Right cardiac atrium (tissue), 5 donors: ENCODE measurements around the gene ATP6AP1. TPM values are rescaled to one million over a fixed set of nuclear protein-coding genes. Genes with fewer than 3 reads are reported as not detected.
A peak's percentile ranks its signal among the peaks of the same experiment; 100 is the strongest.

Source experiments
- ATAC-seq, 2 donors: fragments of 200-7000 bp; cut with Tn5 transposase; one replicate each; pipeline versions ENCODE4 v1.8.0 to v1.9.1; 2020; ENCODE audit warnings: moderate library complexity in 2 of 2, mild to moderate bottlenecking in 1 of 2
- DNase-seq, 3 donors: peaks; one replicate each; pipeline ENCODE4 v3.0.0-alpha.2; 2020
- H3K27ac ChIP-seq: one replicate; pipeline ENCODE4 v1.5.1; 2013; ENCODE audit warnings: mild to moderate bottlenecking, low read length, control low read depth, moderate library complexity
- H3K27me3 ChIP-seq: one replicate; pipeline ENCODE4 v1.6.1; 2013; ENCODE audit not compliant: control insufficient read depth, insufficient read depth
- H3K4me1 ChIP-seq: one replicate; pipeline ENCODE4 v1.6.1; 2013; ENCODE audit warnings: low read length; ENCODE audit not compliant: control insufficient read depth, insufficient read depth
- H3K4me3 ChIP-seq: one replicate; pipeline ENCODE4 v1.5.1; 2013; ENCODE audit warnings: low read length, control low read depth
- H3K9me3 ChIP-seq: one replicate; pipeline ENCODE4 v1.6.1; 2013; ENCODE audit warnings: low read length; ENCODE audit not compliant: control insufficient read depth
- WGBS: extraction: QIAGEN DNeasy Blood & Tissue Kit; methylation state at CpG from one replicate; pipeline ENCODE4 v1.1.7; 2013; 5-methylcytosine and 5-hydroxymethylcytosine counted together
- intact Hi-C, 4 donors: fragments of 100-400 bp; cut with DNase I; formaldehyde crosslinking; loops; one replicate each; pipeline versions ENCODE4 v1.11.0 to v1.14.0; 2022 to 2023
- polyA plus RNA-seq: library from polyadenylated mRNA; stranded (reverse); fragments of 200-250 nt; gene quantifications from one replicate; pipeline ENCODE4 v1.2.3, GENCODE V29; 2013
- total RNA-seq, 4 donors: library from RNA; stranded (reverse); fragmentation: NEBNext Ultra II Directional; extraction: Animal tissue kit (Norgen Biotek cat#: 25700); gene quantifications; one replicate each; pipeline ENCODE4 v1.2.1, GENCODE V29; 2021
- donor health status: healthy with polysubstance abuse.
- donor health status: DM: no; HTN: yes; CAD: no.
- donor health status: DM: no; HTN: no; CAD: no.
- donor health status: DM: no; HTN: yes; CAD: no; lungs with severe emphysema.
- donor health status: DM: yes; HTN: yes; CAD: no.

Gene ATP6AP1
- total and polyA plus RNA-seq, 5 donors: 63.1 to 83.8 (median 74.0) TPM

DNA sequence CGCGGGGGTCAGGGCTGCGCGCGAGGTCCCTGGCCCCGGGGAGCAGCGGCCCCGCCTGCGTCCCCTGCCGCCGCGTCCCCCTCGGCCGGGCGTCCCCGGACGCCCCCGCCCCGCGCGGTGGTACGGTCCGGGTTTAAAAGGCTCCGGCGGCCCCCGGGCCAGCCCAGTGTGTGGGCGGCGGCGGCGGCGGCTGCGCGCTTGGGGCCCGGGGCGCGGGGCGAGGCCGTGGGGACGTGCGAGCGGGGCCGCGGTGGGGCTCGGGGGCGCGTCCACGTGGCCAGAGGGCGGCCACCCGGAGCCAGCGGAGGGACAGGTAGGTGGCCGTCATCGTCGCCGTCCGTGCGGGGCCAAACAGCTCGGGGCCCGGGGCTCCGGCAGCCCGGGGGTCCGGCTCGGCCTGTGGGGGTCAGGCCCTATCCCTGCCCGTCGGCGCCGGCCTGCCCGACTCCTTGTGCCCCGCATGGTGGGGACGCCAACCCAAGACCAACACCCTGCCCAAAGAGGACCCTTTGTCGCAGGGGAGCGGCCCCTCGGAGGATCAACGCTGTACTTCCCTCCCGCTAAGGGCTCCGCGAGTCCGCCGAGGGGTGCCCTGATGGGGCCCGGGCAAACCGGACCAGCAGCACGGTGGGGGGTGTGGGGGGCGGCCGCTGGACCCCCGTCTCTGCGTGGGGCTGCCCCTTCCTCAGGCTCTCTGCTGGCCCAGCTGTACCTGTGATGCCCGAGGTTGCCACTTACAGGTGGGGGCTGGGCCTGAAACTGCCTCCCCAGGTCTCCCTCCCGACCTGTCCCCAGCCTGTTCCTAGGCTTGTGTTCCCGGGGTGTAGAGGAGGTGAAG is 29.9 kb downstream of the ATP6AP1 start, which contains the start of gene PLXNA3:
Gene PLXNA3 (plus strand): TSS at position 166 of the 838 bp plus-strand sequence. CDS start 1,903 bp downstream, outside the sequence.
- Histone ChIP-seq H3K9me3 (no peaks in the 10 kb centered on the region), H3K4me1 (peaks cover 5% of the 10 kb centered on the region), H3K4me3 (peak within 1 kb of the TSS; percentile 83), H3K27ac (peak within 1 kb of the TSS; percentile 50), H3K27me3 (no peaks in the 10 kb centered on the region)
- intact Hi-C loops: no loop called here
- ATAC-seq (peak; percentile 54 to 67), DNase-seq (peak; percentile 55 to 86 (median 83))
- under 1% methylated on average over 67 of the region's 88 CpGs for WGBS

DNA sequence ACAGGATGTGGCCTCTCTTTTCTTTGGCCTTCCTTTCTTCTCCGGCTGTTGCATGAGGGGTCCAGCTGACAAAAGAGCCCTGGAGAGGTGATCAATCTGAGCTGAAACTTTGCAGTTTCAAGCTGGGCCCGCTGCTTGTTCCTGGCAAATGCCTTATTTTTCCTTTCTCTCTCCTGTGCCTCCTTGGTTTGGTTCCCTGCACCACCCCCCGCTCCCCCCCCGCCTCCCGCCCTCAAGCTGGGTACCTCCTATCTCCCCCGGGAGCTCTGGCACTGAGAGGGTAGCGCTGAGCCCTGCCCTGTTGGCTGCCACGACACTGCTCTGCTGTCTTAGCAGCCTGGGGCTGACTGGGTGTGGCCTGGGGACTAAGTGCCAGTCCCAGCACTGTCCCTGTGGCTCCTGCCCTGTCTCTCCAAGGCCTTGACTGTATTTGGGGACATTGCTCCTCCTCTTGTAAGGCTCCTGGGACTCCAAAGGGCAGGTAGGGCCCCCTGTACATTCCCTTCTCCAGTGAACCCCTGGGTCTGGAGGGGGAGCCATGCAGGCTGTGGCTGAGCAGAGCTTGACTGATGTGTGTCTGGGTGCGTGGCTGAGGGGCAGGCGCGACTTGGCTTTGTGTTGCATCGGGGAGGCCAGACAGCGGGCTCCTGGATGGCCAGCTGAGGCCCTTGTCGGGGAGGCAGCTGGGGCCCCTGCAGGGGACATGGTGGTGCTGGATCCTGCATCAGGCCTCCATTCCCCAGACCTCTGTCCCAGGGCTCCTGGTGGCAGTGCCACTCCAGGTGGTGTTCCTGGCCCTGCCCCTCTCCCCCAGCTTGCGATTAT is 30.7 kb downstream of the ATP6AP1 start:
- Histone ChIP-seq H3K4me3 (peak overlapping the region; percentile 83), H3K4me1 (peaks cover 5% of the 10 kb centered on the region), H3K27me3 (no peaks in the 10 kb centered on the region), H3K9me3 (no peaks in the 10 kb centered on the region), H3K27ac (no peak overlapping the region)
- DNase-seq (peak; percentile 57 to 76 (median 73)), ATAC-seq (peak; percentile 63 to 82)
- intact Hi-C loops: no loop called here
- WGBS: 31% methylated on average over 15 of the region's 15 CpGs

DNA sequence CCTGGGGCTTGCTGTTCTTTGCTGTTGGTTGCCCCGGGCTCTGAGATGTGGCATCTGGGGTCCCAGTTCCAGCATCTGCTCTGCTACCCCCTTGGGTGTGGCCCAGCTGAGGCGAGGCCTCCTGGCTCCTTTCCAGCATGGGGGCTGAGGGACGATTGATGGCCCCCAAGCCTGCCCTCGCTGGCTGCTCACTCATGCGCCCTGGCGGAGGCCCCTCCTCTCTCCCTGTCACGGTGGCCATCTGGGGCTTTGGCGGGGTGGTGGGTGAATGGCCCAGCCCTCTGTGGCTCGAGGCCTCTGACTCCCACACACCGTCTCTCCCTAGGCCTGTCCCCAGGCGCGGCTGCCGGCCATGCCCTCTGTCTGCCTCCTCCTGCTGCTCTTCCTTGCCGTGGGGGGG is 31.4 kb downstream of the ATP6AP1 start:
- Histone ChIP-seq H3K27ac (no peak overlapping the region), H3K27me3 (no peaks in the 10 kb centered on the region), H3K4me3 (no peak overlapping the region), H3K9me3 (no peaks in the 10 kb centered on the region), H3K4me1 (peaks cover 5% of the 10 kb centered on the region)
- DNase-seq: peak in 2 of 3 donors; percentile 47 to 70
- intact Hi-C loops: no loop called here
- ATAC-seq: peak; percentile 15 to 23
- 49% methylated on average over 14 of the region's 14 CpGs for WGBS

DNA sequence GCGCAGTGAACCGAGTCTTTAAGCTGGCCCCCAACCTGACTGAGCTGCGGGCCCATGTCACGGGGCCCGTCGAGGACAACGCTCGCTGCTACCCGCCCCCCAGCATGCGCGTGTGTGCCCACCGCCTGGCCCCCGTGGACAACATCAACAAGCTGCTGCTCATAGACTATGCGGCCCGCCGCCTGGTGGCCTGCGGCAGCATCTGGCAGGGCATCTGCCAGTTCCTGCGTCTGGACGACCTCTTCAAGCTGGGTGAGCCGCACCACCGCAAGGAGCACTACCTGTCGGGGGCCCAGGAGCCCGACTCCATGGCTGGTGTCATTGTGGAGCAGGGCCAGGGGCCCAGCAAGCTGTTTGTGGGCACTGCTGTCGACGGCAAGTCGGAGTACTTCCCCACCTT is 31.8 kb downstream of the ATP6AP1 start:
- H3K27ac ChIP-seq: no peak overlapping the region
- H3K4me1 ChIP-seq: peaks cover 5% of the 10 kb centered on the region
- 83% methylated on average over 26 of the region's 26 CpGs for WGBS
- DNase-seq (peak in 2 of 3 donors; percentile 57 to 58), ATAC-seq (no peak)
- intact Hi-C loops: no loop called here
- H3K4me3 ChIP-seq: no peak overlapping the region
- no peaks in the 10 kb centered on the region for H3K9me3 ChIP-seq
- no peaks in the 10 kb centered on the region for H3K27me3 ChIP-seq

DNA sequence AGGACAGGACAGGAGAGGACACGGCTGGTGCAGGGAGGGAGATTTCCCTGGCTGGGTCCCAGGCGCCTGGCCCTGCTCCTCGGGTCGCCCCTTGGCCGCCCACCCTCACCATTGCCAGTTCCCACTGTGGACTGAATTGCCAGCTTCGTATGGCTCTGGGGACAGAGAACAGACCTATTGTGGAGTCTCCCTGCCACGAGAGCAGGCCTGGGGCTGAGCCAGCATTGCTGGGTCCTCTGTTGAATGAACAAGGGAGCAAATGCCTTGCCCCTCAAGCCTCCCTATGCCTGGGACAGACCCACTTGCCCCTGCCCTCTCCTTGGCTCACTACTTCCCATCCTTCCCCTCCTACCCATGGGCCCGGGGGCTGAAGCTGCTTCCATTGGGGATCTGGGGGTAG is 33.9 kb downstream of the ATP6AP1 start:
- DNase-seq (peak in 2 of 3 donors; percentile 13 to 40), ATAC-seq (no peak)
- H3K9me3 ChIP-seq: no peaks in the 10 kb centered on the region
- 69% methylated on average over 8 of the region's 8 CpGs for WGBS
- no peaks in the 10 kb centered on the region for H3K27me3 ChIP-seq
- peaks cover 5% of the 10 kb centered on the region for H3K4me1 ChIP-seq
- intact Hi-C loops: no loop called here
- no peak overlapping the region for H3K4me3 ChIP-seq
- no peak overlapping the region for H3K27ac ChIP-seq

DNA sequence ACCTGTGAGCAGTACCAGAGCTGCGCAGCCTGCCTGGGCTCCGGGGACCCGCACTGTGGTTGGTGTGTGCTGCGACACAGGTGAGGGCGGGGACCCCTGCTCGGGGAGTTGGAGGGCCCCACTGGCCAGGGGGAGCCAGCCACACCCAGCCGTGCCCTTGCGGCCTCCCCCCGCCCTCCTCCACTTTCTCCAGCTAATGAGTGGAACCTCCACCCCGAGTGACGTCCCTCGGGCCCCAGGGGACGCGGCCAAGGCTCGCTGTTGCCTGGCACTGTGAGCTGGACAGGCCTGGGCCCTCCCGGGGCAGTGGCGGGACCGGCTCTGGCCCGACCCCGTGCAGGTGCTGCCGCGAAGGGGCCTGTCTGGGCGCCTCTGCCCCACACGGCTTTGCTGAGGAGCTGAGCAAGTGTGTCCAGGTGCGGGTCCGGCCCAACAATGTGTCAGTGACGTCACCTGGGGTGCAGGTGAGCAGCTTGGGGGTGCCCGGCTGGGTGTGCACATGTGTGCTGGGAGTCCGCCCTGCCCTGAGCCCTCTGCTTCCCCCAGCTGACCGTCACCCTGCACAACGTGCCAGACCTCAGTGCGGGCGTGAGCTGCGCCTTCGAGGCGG is 35.2 kb downstream of the ATP6AP1 start:
- intact Hi-C loops: no loop called here
- Histone ChIP-seq H3K27me3 (no peaks in the 10 kb centered on the region), H3K4me3 (no peak overlapping the region), H3K9me3 (no peaks in the 10 kb centered on the region), H3K27ac (no peak overlapping the region), H3K4me1 (peaks cover 5% of the 10 kb centered on the region)
- WGBS: 88% methylated on average over 36 of the region's 36 CpGs
- peak in 2 of 3 donors; percentile 8 to 61 for DNase-seq
- no peak for ATAC-seq

DNA sequence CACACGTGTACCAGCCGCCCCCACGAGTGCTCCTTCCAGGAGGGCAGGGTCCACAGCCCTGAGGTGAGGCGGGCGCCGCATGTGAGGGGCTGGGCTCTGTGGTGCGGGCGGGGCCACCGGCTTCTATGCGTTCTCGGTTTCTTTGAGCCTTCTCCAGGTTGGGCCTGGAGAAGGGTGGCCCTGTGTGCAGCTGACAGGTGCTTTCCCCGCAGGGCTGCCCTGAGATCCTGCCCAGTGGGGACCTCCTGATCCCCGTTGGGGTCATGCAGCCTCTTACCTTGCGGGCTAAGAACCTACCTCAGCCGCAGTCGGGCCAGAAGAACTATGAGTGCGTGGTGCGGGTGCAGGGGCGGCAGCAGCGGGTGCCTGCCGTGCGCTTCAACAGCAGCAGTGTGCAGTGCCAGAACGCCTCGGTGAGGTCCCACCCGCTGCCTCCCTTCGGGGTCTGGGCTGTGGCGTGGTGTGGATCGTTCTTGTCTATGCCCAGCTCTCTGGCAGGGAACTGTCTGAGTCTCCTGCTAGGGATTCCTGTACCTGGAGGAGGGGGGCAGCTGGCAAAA is 36.4 kb downstream of the ATP6AP1 start:
- ATAC-seq: no peak
- WGBS: 91% methylated on average over 28 of the region's 28 CpGs
- peaks cover 3% of the 10 kb centered on the region for H3K4me1 ChIP-seq
- H3K9me3 ChIP-seq: no peaks in the 10 kb centered on the region
- no peak overlapping the region for H3K4me3 ChIP-seq
- intact Hi-C loops: no loop called here
- DNase-seq: peak in 1 of 3 donors; percentile 56
- no peaks in the 10 kb centered on the region for H3K27me3 ChIP-seq
- no peak overlapping the region for H3K27ac ChIP-seq

DNA sequence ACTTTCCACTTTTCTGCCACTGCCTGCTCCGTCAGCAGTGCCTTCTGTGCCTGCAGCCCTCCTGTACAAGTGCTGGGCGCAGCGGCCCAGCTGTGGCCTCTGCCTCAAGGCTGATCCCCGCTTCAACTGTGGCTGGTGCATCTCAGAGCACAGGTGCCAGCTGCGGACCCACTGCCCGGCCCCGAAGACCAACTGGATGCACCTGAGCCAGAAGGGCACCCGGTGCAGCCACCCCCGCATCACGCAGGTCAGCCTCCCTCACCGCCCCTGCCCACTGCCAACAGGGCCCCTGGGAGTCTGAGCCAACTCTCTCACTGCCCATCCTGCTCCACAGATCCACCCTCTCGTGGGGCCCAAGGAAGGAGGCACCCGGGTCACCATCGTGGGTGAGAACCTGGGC is 37.1 kb downstream of the ATP6AP1 start:
- no peak overlapping the region for H3K4me3 ChIP-seq
- DNase-seq (peak in 2 of 3 donors; percentile 24 to 26), ATAC-seq (no peak)
- H3K27ac ChIP-seq: no peak overlapping the region
- 94% methylated on average over 14 of the region's 14 CpGs for WGBS
- H3K4me1 ChIP-seq: no peaks in the 10 kb centered on the region
- intact Hi-C loops: no loop called here
- no peaks in the 10 kb centered on the region for H3K9me3 ChIP-seq
- no peaks in the 10 kb centered on the region for H3K27me3 ChIP-seq

DNA sequence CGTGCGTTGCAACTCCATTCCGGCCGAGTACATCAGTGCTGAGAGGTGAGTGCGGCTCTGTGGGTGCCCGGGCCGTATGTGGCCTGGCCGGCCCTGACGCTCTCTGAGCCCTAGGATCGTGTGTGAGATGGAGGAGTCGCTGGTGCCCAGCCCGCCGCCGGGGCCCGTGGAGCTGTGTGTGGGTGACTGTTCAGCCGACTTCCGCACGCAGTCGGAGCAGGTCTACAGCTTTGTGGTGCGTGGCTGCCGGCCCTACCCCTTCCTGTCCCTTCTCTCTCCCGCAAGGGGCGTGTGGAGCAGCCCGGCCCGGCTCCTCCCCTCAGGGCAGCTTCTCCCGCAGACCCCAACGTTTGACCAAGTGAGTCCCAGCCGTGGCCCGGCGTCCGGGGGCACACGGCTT is 37.6 kb downstream of the ATP6AP1 start:
- intact Hi-C loops: no loop called here
- Histone ChIP-seq H3K4me3 (no peak overlapping the region), H3K9me3 (no peaks in the 10 kb centered on the region), H3K27me3 (no peaks in the 10 kb centered on the region), H3K27ac (no peak overlapping the region), H3K4me1 (no peaks in the 10 kb centered on the region)
- 90% methylated on average over 30 of the region's 32 CpGs for WGBS
- ATAC-seq: no peak
- peak in 1 of 3 donors; percentile 41 for DNase-seq

DNA sequence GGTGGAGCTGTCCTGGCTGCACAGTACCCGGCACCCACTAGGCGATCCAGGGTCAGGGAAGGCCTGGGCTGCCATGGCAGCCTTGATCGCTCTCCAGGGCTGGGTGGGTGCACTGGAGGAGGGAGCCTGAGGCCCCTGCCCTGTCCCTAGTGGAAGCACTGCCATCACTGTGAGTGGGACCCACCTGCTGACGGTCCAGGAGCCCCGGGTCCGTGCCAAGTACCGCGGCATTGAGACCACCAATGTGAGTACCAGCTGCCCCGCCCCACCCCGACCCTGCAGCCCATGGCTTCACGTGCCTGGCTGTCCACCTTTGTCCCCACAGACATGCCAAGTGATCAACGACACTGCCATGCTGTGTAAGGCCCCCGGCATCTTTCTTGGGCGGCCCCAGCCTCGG is 38.4 kb downstream of the ATP6AP1 start:
- H3K4me3 ChIP-seq: no peak overlapping the region
- intact Hi-C loops: no loop called here
- peak in 1 of 3 donors; percentile 31 for DNase-seq
- no peaks in the 10 kb centered on the region for H3K27me3 ChIP-seq
- no peaks in the 10 kb centered on the region for H3K9me3 ChIP-seq
- 95% methylated on average over 15 of the region's 15 CpGs for WGBS
- ATAC-seq: no peak
- no peak overlapping the region for H3K27ac ChIP-seq
- H3K4me1 ChIP-seq: no peaks in the 10 kb centered on the region
